ENCODE data around the gene EPS8L2.

EPS8L2 gene

DNA sequence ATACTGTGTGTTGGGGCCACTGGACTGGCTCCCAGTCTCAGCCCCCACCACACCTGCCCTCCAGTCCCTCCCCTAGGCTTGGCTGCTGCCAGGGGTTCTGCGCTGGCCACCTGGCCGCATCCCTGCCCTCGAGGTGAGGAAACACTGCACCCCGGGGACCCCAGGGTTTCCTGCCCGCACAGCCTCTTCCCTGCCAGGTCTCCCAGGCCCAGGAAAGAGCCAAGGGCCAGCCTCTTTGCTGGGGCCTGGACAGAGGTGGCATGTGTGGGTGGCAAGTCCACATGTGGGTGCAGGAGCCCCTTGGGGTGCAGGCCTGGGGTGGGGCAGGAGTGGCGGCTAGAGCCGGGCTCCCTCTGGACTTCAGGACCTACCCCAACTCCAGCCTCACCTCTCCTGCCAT is 2.5 kb downstream of the EPS8L2 start:
- Histone ChIP-seq H3K27me3 (replicated peaks in 2 of 5; ENCODE audit: control insufficient read depth in 4 of 5, insufficient read depth in 5 of 5, low read length in 4 of 5) (peaks cover 0 to 60% (median 8%) of the 10 kb centered on the region in 5 experiments), H3K36me3 (ENCODE audit: control insufficient read depth in 4 of 4, insufficient read depth in 4 of 4, low read length in 3 of 4) (peaks cover 0 to 4% (median 0%) of the 10 kb centered on the region in 4 experiments), H3K4me3 (ENCODE audit: control insufficient read depth in 1 of 7, extremely low read depth in 1 of 7, insufficient read depth in 4 of 7, low read depth in 2 of 7, low read length in 6 of 7) (no peak overlapping the region), H3K27ac (ENCODE audit: insufficient read depth in 1 of 2, low read depth in 1 of 2, low read length in 2 of 2, poor library complexity in 1 of 2, severe bottlenecking in 2 of 2) (no peak overlapping the region), H3K9me3 (ENCODE audit: control extremely low read depth in 1 of 5, control insufficient read depth in 4 of 5, insufficient read depth in 2 of 5, low read depth in 1 of 5, low read length in 4 of 5) (no peaks in the 10 kb centered on the region), H3K4me1 (ENCODE audit: control extremely low read depth in 1 of 4, control insufficient read depth in 4 of 4, insufficient read depth in 4 of 4, low read length in 3 of 4) (peaks cover 0 to 22% (median 10%) of the 10 kb centered on the region in 4 experiments)
- ChIA-PET POLR2A (no interaction called here), CTCF (no interaction called here)
- DNase-seq: no peak
- 70% methylated on average over 5 of the region's 7 CpGs for whole genome bisulfite sequencing (ENCODE audit: insufficient coverage)

DNA sequence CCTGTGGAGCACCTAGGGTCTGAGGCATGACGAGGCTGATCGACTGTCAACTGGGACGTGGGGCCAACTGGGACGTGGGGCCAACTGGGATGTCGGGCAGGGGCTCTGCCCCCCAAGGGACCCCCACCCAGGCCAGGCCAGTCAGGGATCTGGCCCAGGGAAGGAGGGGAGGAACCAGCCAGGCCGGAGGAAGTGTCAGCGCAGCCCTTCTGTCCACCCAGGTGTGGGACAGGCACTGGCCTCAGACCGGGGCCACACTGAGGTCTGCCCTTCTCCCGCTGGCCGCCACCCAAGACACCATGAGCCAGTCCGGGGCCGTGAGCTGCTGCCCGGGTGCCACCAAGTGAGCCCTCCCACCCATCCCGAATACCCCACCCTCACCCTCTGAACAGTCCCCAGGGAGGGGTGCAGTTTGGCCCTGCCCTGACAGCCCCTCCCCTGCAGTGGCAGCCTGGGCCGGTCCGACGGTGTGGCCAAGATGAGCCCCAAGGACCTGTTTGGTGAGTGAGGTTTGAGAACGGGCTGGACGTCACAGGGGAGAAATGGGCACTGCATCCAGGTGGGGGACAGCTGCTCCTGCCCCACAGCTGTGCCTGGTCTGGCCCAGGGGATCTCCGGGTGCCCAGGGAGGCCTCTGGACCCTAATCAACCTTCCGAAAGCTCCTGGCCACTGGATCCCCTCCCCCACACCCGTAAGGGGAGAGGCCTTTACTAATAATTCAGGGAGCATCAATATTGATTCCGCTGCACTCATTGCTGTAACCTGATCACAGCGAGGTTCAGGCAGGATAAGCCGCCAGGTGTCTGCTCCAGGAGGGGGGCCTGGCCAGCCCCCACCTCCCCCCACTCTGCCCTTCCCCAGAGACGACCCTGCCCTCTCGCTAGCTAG is 3.3 kb downstream of the EPS8L2 start:
- ChIA-PET POLR2A (no interaction called here), CTCF (interaction anchor here (0.8 kb wide), 1 partner anchor 13 kb away, joined by 3 read pairs; no protein-coding TSS in a partner anchor)
- Histone ChIP-seq H3K27ac (ENCODE audit: insufficient read depth in 1 of 2, low read depth in 1 of 2, low read length in 2 of 2, poor library complexity in 1 of 2, severe bottlenecking in 2 of 2) (no peak overlapping the region), H3K4me3 (ENCODE audit: control insufficient read depth in 1 of 7, extremely low read depth in 1 of 7, insufficient read depth in 4 of 7, low read depth in 2 of 7, low read length in 6 of 7) (no peak overlapping the region), H3K4me1 (ENCODE audit: control extremely low read depth in 1 of 4, control insufficient read depth in 4 of 4, insufficient read depth in 4 of 4, low read length in 3 of 4) (peaks cover 0 to 22% (median 10%) of the 10 kb centered on the region in 4 experiments), H3K36me3 (ENCODE audit: control insufficient read depth in 4 of 4, insufficient read depth in 4 of 4, low read length in 3 of 4) (peaks cover 0 to 2% (median 0%) of the 10 kb centered on the region in 4 experiments), H3K27me3 (replicated peaks in 2 of 5; ENCODE audit: control insufficient read depth in 4 of 5, insufficient read depth in 5 of 5, low read length in 4 of 5) (peaks cover 0 to 60% (median 8%) of the 10 kb centered on the region in 5 experiments), H3K9me3 (ENCODE audit: control extremely low read depth in 1 of 5, control insufficient read depth in 4 of 5, insufficient read depth in 2 of 5, low read depth in 1 of 5, low read length in 4 of 5) (no peaks in the 10 kb centered on the region)
- 89% methylated on average over 23 of the region's 27 CpGs for WGBS (ENCODE audit: insufficient coverage)
- no peak for DNase-seq

- peaks cover 0 to 3% (median 0%) of the 10 kb centered on the region in 5 experiments for H3K9me3 ChIP-seq (ENCODE audit: control extremely low read depth in 1 of 5, control insufficient read depth in 4 of 5, insufficient read depth in 2 of 5, low read depth in 1 of 5, low read length in 4 of 5)
- WGBS (ENCODE audit: insufficient coverage): 88% methylated on average over 1 of the region's 6 CpGs
- H3K36me3 ChIP-seq (ENCODE audit: control insufficient read depth in 4 of 4, insufficient read depth in 4 of 4, low read length in 3 of 4): no peaks in the 10 kb centered on the region
These were observed 8.4 kb downstream of the EPS8L2 start for GRCh38 chr11:714436-714835.

DNA sequence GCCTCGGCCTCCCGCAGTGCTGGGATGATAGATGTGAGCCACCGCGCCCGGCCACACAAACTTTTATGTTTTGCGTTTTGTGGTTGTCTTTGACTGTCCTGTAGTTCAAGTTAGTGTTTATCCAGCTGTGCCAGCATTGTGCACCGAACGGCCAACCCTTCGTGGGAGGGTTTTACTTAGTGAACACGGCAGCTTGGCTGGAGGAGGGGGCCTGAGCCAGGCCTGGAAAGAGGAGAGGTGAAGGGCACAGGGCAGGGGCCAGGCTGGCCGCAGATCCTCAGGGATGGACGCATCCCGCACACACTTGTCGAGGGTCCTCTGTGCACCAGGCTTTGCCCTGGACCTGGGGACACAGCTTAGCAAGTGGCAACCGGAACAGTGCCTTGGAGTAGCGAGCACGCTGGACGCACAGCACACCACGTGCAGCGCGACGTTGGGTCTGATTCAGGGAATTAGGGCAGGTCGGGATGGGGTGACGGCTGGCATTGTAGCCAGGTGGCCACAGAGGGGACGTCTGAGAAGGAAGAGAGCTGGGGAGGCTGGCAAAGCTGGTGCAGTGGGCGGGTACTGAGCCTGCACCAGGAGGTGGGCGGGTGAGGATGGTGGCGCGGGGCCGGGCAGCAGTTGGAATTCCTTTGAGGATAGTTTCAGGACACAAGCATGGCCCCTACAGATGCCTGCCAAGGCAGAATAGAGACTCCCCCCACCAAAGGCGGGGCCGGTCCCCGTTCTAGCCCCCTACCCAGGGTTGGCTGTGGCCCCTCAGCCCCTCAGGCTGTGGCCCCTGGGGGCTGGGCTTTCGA is 13.4 kb downstream of the EPS8L2 start:
- no peak for DNase-seq
- peaks cover 0 to 3% (median 0%) of the 10 kb centered on the region in 5 experiments for H3K9me3 ChIP-seq (ENCODE audit: control extremely low read depth in 1 of 5, control insufficient read depth in 4 of 5, insufficient read depth in 2 of 5, low read depth in 1 of 5, low read length in 4 of 5)
- POLR2A ChIA-PET: no interaction called here
- H3K36me3 ChIP-seq (ENCODE audit: control insufficient read depth in 4 of 4, insufficient read depth in 4 of 4, low read length in 3 of 4): no peaks in the 10 kb centered on the region
- CTCF ChIA-PET: interaction anchor here (2.1 to 15.0 kb wide), 2 partner anchors 16 to 28 kb away, joined by 7 to 133 read pairs; partner anchors contain the start of gene TALDO1
- H3K4me1 ChIP-seq (ENCODE audit: control extremely low read depth in 1 of 4, control insufficient read depth in 4 of 4, insufficient read depth in 4 of 4, low read length in 3 of 4): peaks cover 0 to 22% (median 21%) of the 10 kb centered on the region in 4 experiments
- H3K27ac ChIP-seq (ENCODE audit: insufficient read depth in 1 of 2, low read depth in 1 of 2, low read length in 2 of 2, poor library complexity in 1 of 2, severe bottlenecking in 2 of 2): no peak overlapping the region
- H3K27me3 ChIP-seq (replicated peaks in 2 of 5; ENCODE audit: control insufficient read depth in 4 of 5, insufficient read depth in 5 of 5, low read length in 4 of 5): peaks cover 0 to 36% (median 8%) of the 10 kb centered on the region in 5 experiments
- no peak overlapping the region for H3K4me3 ChIP-seq (ENCODE audit: control insufficient read depth in 1 of 7, extremely low read depth in 1 of 7, insufficient read depth in 4 of 7, low read depth in 2 of 7, low read length in 6 of 7)
- WGBS (ENCODE audit: insufficient coverage): 93% methylated on average over 31 of the region's 34 CpGs

More at GRCh38 chr11:714436-714835, 8.4 kb downstream of the EPS8L2 start:
- H3K4me1 ChIP-seq (ENCODE audit: control extremely low read depth in 1 of 4, control insufficient read depth in 4 of 4, insufficient read depth in 4 of 4, low read length in 3 of 4): peaks cover 0 to 7% (median 1%) of the 10 kb centered on the region in 4 experiments
- no peak overlapping the region for H3K27ac ChIP-seq (ENCODE audit: insufficient read depth in 1 of 2, low read depth in 1 of 2, low read length in 2 of 2, poor library complexity in 1 of 2, severe bottlenecking in 2 of 2)
- H3K4me3 ChIP-seq (ENCODE audit: control insufficient read depth in 1 of 7, extremely low read depth in 1 of 7, insufficient read depth in 4 of 7, low read depth in 2 of 7, low read length in 6 of 7): no peak overlapping the region
- ChIA-PET POLR2A (no interaction called here), CTCF (no interaction called here)
- no peak for DNase-seq
- peaks cover 0 to 23% (median 4%) of the 10 kb centered on the region in 5 experiments for H3K27me3 ChIP-seq (replicated peaks in 2 of 5; ENCODE audit: control insufficient read depth in 4 of 5, insufficient read depth in 5 of 5, low read length in 4 of 5)

DNA sequence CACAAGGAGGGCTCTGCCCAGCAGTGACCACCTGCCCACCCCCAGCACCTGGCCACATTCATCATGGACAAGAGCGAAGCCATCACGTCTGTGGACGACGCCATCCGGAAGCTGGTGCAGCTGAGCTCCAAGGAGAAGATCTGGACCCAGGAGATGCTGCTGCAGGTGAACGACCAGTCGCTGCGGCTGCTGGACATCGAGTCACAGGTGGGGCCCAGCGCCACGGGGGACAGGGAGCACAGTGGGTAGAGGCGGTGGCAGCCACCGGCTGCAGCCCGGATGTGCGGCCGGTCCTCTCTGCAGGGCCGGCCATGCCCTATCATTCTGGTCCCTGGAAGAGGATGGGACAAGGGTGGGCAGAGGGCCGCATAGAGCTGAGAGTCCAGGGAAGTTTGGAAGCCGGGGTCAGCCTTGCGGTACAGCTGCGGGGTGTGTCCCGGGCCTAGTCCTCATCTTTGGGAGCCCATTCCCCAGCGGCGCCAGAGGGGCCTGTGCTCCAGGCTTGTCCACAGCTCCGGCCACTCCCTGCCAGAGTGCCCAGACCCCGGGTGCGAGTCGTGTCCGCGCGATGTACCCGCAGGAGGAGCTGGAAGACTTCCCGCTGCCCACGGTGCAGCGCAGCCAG is 14.1 kb downstream of the EPS8L2 start:
- no peaks in the 10 kb centered on the region for H3K36me3 ChIP-seq (ENCODE audit: control insufficient read depth in 4 of 4, insufficient read depth in 4 of 4, low read length in 3 of 4)
- H3K4me1 ChIP-seq (ENCODE audit: control extremely low read depth in 1 of 4, control insufficient read depth in 4 of 4, insufficient read depth in 4 of 4, low read length in 3 of 4): peaks cover 0 to 22% (median 21%) of the 10 kb centered on the region in 4 experiments
- H3K4me3 ChIP-seq (ENCODE audit: control insufficient read depth in 1 of 7, extremely low read depth in 1 of 7, insufficient read depth in 4 of 7, low read depth in 2 of 7, low read length in 6 of 7): peak overlapping the region in 3 of 7 experiments; percentile 23 to 34 (median 32)
- POLR2A ChIA-PET: interaction anchor here (1.1 kb wide), 1 partner anchor 23 kb away, joined by 5 read pairs; no protein-coding TSS in a partner anchor
- DNase-seq: no peak
- 66% methylated on average over 33 of the region's 35 CpGs for WGBS (ENCODE audit: insufficient coverage)
- CTCF ChIA-PET: interaction anchor here (2.1 to 15.0 kb wide), 2 partner anchors 17 to 27 kb away, joined by 7 to 133 read pairs; partner anchors contain the start of gene TALDO1
- H3K9me3 ChIP-seq (ENCODE audit: control extremely low read depth in 1 of 5, control insufficient read depth in 4 of 5, insufficient read depth in 2 of 5, low read depth in 1 of 5, low read length in 4 of 5): peaks cover 0 to 3% (median 0%) of the 10 kb centered on the region in 5 experiments
- H3K27me3 ChIP-seq (replicated peaks in 2 of 5; ENCODE audit: control insufficient read depth in 4 of 5, insufficient read depth in 5 of 5, low read length in 4 of 5): peaks cover 0 to 43% (median 12%) of the 10 kb centered on the region in 5 experiments
- no peak overlapping the region for H3K27ac ChIP-seq (ENCODE audit: insufficient read depth in 1 of 2, low read depth in 1 of 2, low read length in 2 of 2, poor library complexity in 1 of 2, severe bottlenecking in 2 of 2)

DNA sequence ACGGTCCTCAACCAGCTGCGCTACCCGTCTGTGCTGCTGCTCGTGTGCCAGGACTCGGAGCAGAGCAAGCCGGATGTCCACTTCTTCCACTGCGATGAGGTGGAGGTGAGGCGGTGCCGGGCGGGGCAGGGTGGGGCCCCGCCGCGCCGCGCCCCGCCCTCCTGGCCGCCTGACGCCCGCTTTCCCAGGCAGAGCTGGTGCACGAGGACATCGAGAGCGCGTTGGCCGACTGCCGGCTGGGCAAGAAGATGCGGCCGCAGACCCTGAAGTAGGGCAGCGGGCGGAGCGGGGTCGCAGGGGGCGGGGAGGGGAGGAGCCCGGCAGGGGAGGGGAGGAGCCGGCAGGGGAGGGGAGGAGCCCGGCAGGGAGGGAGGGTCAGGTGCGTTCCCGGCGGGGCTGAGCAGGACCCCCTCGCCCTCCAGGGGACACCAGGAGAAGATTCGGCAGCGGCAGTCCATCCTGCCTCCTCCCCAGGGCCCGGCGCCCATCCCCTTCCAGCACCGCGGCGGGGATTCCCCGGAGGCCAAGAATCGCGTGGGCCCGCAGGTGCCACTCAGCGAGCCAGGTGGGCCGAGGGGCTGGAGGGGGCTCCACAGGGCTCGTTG is 14.7 kb downstream of the EPS8L2 start:
- POLR2A ChIA-PET: interaction anchor here (1.1 kb wide), 1 partner anchor 24 kb away, joined by 5 read pairs; no protein-coding TSS in a partner anchor
- WGBS (ENCODE audit: insufficient coverage): 2% methylated on average over 34 of the region's 53 CpGs
- peaks cover 0 to 27% (median 24%) of the 10 kb centered on the region in 4 experiments for H3K4me1 ChIP-seq (ENCODE audit: control extremely low read depth in 1 of 4, control insufficient read depth in 4 of 4, insufficient read depth in 4 of 4, low read length in 3 of 4)
- peaks cover 0 to 49% (median 14%) of the 10 kb centered on the region in 5 experiments for H3K27me3 ChIP-seq (replicated peaks in 2 of 5; ENCODE audit: control insufficient read depth in 4 of 5, insufficient read depth in 5 of 5, low read length in 4 of 5)
- H3K9me3 ChIP-seq (ENCODE audit: control extremely low read depth in 1 of 5, control insufficient read depth in 4 of 5, insufficient read depth in 2 of 5, low read depth in 1 of 5, low read length in 4 of 5): no peaks in the 10 kb centered on the region
- peak in 2 of 3 donors; percentile 62 to 69 for DNase-seq
- peak overlapping the region in 4 of 7 experiments; percentile 22 to 34 (median 28) for H3K4me3 ChIP-seq (ENCODE audit: control insufficient read depth in 1 of 7, extremely low read depth in 1 of 7, insufficient read depth in 4 of 7, low read depth in 2 of 7, low read length in 6 of 7)
- no peak overlapping the region for H3K27ac ChIP-seq (ENCODE audit: insufficient read depth in 1 of 2, low read depth in 1 of 2, low read length in 2 of 2, poor library complexity in 1 of 2, severe bottlenecking in 2 of 2)
- CTCF ChIA-PET: interaction anchor here (1.8 to 15.0 kb wide), 7 partner anchors 9 to 57 kb away, joined by 6 to 133 read pairs (median 7); partner anchors contain the start of gene TALDO1
- H3K36me3 ChIP-seq (ENCODE audit: control insufficient read depth in 4 of 4, insufficient read depth in 4 of 4, low read length in 3 of 4): no peaks in the 10 kb centered on the region

All from common myeloid progenitor, CD34-positive (primary cell).